Suprapubic skin (tissue), 4 donors: ENCODE data around the gene ZNF740. TPM values are rescaled to one million over a fixed set of nuclear protein-coding genes. Genes with fewer than 3 reads are reported as not detected.
A peak's percentile ranks its signal among the peaks of the same experiment; 100 is the strongest.

Experiments
- DNase-seq, 2 donors: peaks; one replicate each; pipeline ENCODE4 v3.0.0-alpha.2; 2019; ENCODE audit warnings: low spot score in 2 of 2
- H3K27ac ChIP-seq: fragments of 200-600 bp; sonication (generic); one replicate; pipeline ENCODE4 v1.5.1; 2019
- H3K27me3 ChIP-seq: fragments of 200-600 bp; sonication (generic); one replicate; pipeline ENCODE4 v1.5.1; 2019
- H3K36me3 ChIP-seq: fragments of 200-600 bp; sonication (generic); one replicate; pipeline ENCODE4 v1.5.1; 2019
- H3K4me1 ChIP-seq: fragments of 200-600 bp; sonication (generic); one replicate; pipeline ENCODE4 v1.5.1; 2019
- H3K4me3 ChIP-seq: fragments of 200-600 bp; sonication (generic); one replicate; pipeline ENCODE4 v1.5.1; 2019; ENCODE audit warnings: mild to moderate bottlenecking
- H3K9me3 ChIP-seq: fragments of 200-600 bp; sonication (generic); one replicate; pipeline ENCODE4 v1.5.1; 2019
- CTCF ChIP-seq, 2 donors: fragments of 200-600 bp in 1 of 2; fragments of 450-650 bp in 1 of 2; sonication (generic) in 1 of 2; IDR thresholded peaks; one replicate each; pipeline ENCODE4 v1.5.1; 2016 to 2019; ENCODE audit warnings: antibody characterized with exemption in 2 of 2, mild to moderate bottlenecking in 1 of 2, moderate library complexity in 1 of 2
- EP300 ChIP-seq: sonication (generic); formaldehyde crosslinking; IDR thresholded peaks from one replicate; pipeline ENCODE4 v1.6.1; 2017; ENCODE audit warnings: antibody characterized with exemption
- POLR2A ChIP-seq, 2 donors: fragments of 450-650 bp; IDR thresholded peaks; one replicate each; pipeline ENCODE4 v1.6.1; 2017; ENCODE audit warnings: antibody characterized with exemption in 2 of 2, mild to moderate bottlenecking in 2 of 2, moderate library complexity in 2 of 2
- POLR2AphosphoS5 ChIP-seq, 3 donors: sonication (generic); formaldehyde crosslinking; IDR thresholded peaks; one replicate each; pipeline ENCODE4 v1.6.1; 2017; ENCODE audit warnings: antibody characterized with exemption in 3 of 3
- WGBS: methylation state at CpG from one replicate; pipeline ENCODE4 v1.1.5; 2018; 5-methylcytosine and 5-hydroxymethylcytosine counted together
- total RNA-seq, 4 donors: library from RNA; depleted of rRNA; stranded (reverse); fragments of >200 nt; gene quantifications; one replicate each; pipeline ENCODE4 v1.1.0, GENCODE V29; 2016

Gene ZNF740
- total RNA-seq, 4 donors from 2014 or later = 5.9 to 38.9 (median 15.2) TPM

GRCh38 chr12:53192531-53193021, 12.1 kb downstream of the ZNF740 start:
- Histone ChIP-seq H3K27ac (no peak overlapping the region), H3K4me3 (no peak overlapping the region), H3K9me3 (no peaks in the 10 kb centered on the region), H3K4me1 (peaks cover 10% of the 10 kb centered on the region), H3K36me3 (peaks cover 16% of the 10 kb centered on the region), H3K27me3 (no peaks in the 10 kb centered on the region)
- TF ChIP-seq EP300 = no peak
- no peak for TF ChIP-seq POLR2AphosphoS5 (IDR thresholded peaks at IDR 0.05)
- TF ChIP-seq POLR2A (IDR thresholded peaks at IDR 0.05) = no peak
- no peak for TF ChIP-seq CTCF (IDR thresholded peaks at IDR 0.05)
- 85% methylated on average over 6 of the region's 14 CpGs for WGBS
- DNase-seq = peak; percentile 53 to 77

- TF ChIP-seq CTCF (IDR thresholded peaks at IDR 0.05) = no peak
- no peak for TF ChIP-seq POLR2A (IDR thresholded peaks at IDR 0.05)
- no peak for TF ChIP-seq EP300
- TF ChIP-seq POLR2AphosphoS5 (IDR thresholded peaks at IDR 0.05) = no peak
- H3K27ac ChIP-seq = no peak overlapping the region
- DNase-seq = peak; percentile 42 to 47
- no peaks in the 10 kb centered on the region for H3K27me3 ChIP-seq
- H3K36me3 ChIP-seq = peaks cover 11% of the 10 kb centered on the region
- no peaks in the 10 kb centered on the region for H3K9me3 ChIP-seq
- H3K4me3 ChIP-seq = no peak overlapping the region
- 83% methylated on average over 4 of the region's 9 CpGs for WGBS
- peaks cover 14% of the 10 kb centered on the region for H3K4me1 ChIP-seq
Observed at GRCh38 chr12:53193040-53193439, 12.5 kb downstream of the ZNF740 start.

GRCh38 chr12:53193985-53194716, 13.6 kb downstream of the ZNF740 start:
- H3K36me3 ChIP-seq = peaks cover 6% of the 10 kb centered on the region
- H3K4me3 ChIP-seq = no peak overlapping the region

GRCh38 chr12:53194973-53195372, 14.5 kb downstream of the ZNF740 start:
- no peak overlapping the region for H3K27ac ChIP-seq
- no peak for DNase-seq
- peaks cover 6% of the 10 kb centered on the region for H3K36me3 ChIP-seq
- no peaks in the 10 kb centered on the region for H3K9me3 ChIP-seq
- H3K4me3 ChIP-seq = no peak overlapping the region
- no peaks in the 10 kb centered on the region for H3K27me3 ChIP-seq
- H3K4me1 ChIP-seq = peaks cover 10% of the 10 kb centered on the region
- 100% methylated on average over 1 of the region's 1 CpG for WGBS
- TF ChIP-seq EP300 (no peak), POLR2A (IDR thresholded peaks at IDR 0.05) (no peak), CTCF (IDR thresholded peaks at IDR 0.05) (no peak), POLR2AphosphoS5 (IDR thresholded peaks at IDR 0.05) (no peak)

More at GRCh38 chr12:53193985-53194716, 13.6 kb downstream of the ZNF740 start:
- Histone ChIP-seq H3K27me3 (no peaks in the 10 kb centered on the region), H3K9me3 (no peaks in the 10 kb centered on the region), H3K27ac (no peak overlapping the region), H3K4me1 (peaks cover 15% of the 10 kb centered on the region)
- no peak for TF ChIP-seq POLR2A (IDR thresholded peaks at IDR 0.05)
- no peak for TF ChIP-seq EP300
- TF ChIP-seq CTCF (IDR thresholded peaks at IDR 0.05) = no peak
- no peak for TF ChIP-seq POLR2AphosphoS5 (IDR thresholded peaks at IDR 0.05)
- DNase-seq = no peak
- WGBS = 82% methylated on average over 11 of the region's 11 CpGs

- WGBS = 91% methylated on average over 10 of the region's 10 CpGs
- H3K4me3 ChIP-seq = no peak overlapping the region
- peaks cover 8% of the 10 kb centered on the region for H3K4me1 ChIP-seq
- H3K27me3 ChIP-seq = no peaks in the 10 kb centered on the region
- DNase-seq = peak in 1 of 2 donors; percentile 53
- peaks cover 6% of the 10 kb centered on the region for H3K36me3 ChIP-seq
- no peak overlapping the region for H3K27ac ChIP-seq
- no peak for TF ChIP-seq EP300
- TF ChIP-seq POLR2AphosphoS5 (IDR thresholded peaks at IDR 0.05) = no peak
- no peak for TF ChIP-seq CTCF (IDR thresholded peaks at IDR 0.05)
- no peak for TF ChIP-seq POLR2A (IDR thresholded peaks at IDR 0.05)
- no peaks in the 10 kb centered on the region for H3K9me3 ChIP-seq
Observed at GRCh38 chr12:53195516-53196420, 15.2 kb downstream of the ZNF740 start.
